Lung (tissue), 12 donors: Measurements from ENCODE around the gene PIP5K1B. TPM values are rescaled to one million over a fixed set of nuclear protein-coding genes. Genes with fewer than 3 reads are reported as not detected.

Experiments
- ATAC-seq: fragments of 200-7000 bp; cut with Tn5 transposase; one replicate; pipeline ENCODE4 v1.9.1; 2020; ENCODE audit warnings: moderate number of reproducible peaks; ENCODE audit not compliant: insufficient read depth, low FRiP score
- DNase-seq, 3 donors: peaks; one replicate each; pipeline ENCODE4 v3.0.0-alpha.2; 2013 to 2017
- H3K27ac ChIP-seq, 2 donors: one replicate each; pipeline ENCODE4 v1.5.1; 2013; ENCODE audit warnings: mild to moderate bottlenecking in 2 of 2, moderate library complexity in 2 of 2, control low read depth in 1 of 2, inconsistent platforms in 1 of 2, low read depth in 1 of 2, low read length in 1 of 2
- H3K27me3 ChIP-seq, 3 donors: one replicate each; pipeline ENCODE4 v1.5.1; 2013; ENCODE audit warnings: low read length in 2 of 3; ENCODE audit not compliant: control insufficient read depth in 3 of 3, insufficient read depth in 3 of 3
- H3K36me3 ChIP-seq, 4 donors: one replicate each; pipeline ENCODE4 v1.5.1; 2013; ENCODE audit warnings: low read length in 4 of 4, mild to moderate bottlenecking in 1 of 4, moderate library complexity in 1 of 4; ENCODE audit not compliant: control insufficient read depth in 4 of 4, insufficient read depth in 4 of 4
- H3K4me1 ChIP-seq, 5 donors: one replicate each; pipeline ENCODE4 v1.5.1; 2013; ENCODE audit warnings: low read length in 5 of 5, mild to moderate bottlenecking in 2 of 5, moderate library complexity in 1 of 5; ENCODE audit not compliant: control insufficient read depth in 5 of 5, insufficient read depth in 5 of 5
- H3K4me3 ChIP-seq: one replicate; pipeline ENCODE4 v1.5.1; 2013; ENCODE audit warnings: mild to moderate bottlenecking, control low read depth, moderate library complexity
- H3K9ac ChIP-seq, 2 donors: one replicate each; pipeline ENCODE4 v1.5.1; 2013; ENCODE audit warnings: low read length in 2 of 2, control low read depth in 1 of 2; ENCODE audit not compliant: insufficient read depth in 1 of 2
- H3K9me3 ChIP-seq, 4 donors: one replicate each; pipeline ENCODE4 v1.5.1; 2013; ENCODE audit warnings: low read length in 3 of 4, mild to moderate bottlenecking in 1 of 4, moderate library complexity in 1 of 4; ENCODE audit not compliant: control insufficient read depth in 4 of 4, insufficient read depth in 3 of 4
- WGBS, 2 donors: extraction: QIAGEN DNeasy Blood & Tissue Kit; methylation state at CpG; one replicate each; pipeline ENCODE4 v1.1.7; 2013; 5-methylcytosine and 5-hydroxymethylcytosine counted together
- polyA plus RNA-seq, 2 donors: library from polyadenylated mRNA; stranded (reverse); fragments of 200-250 nt; gene quantifications; one replicate each; pipeline ENCODE4 v1.2.1, GENCODE V29; 2013
- total RNA-seq, 2 donors: library from RNA; depleted of rRNA in 1 of 2; stranded (reverse); fragments of >200 nt in 1 of 2; gene quantifications; one replicate each; pipeline ENCODE4 v1.2.1, GENCODE V29; 2014 to 2021
- TF ChIP-seq, protein P1 (sequence below): IDR thresholded peaks from 2 replicates; pipeline ENCODE4 v1.5.1; 2012; ENCODE audit warnings: mild to moderate bottlenecking; ENCODE audit errors: control extremely low read depth, extremely low read depth
- donor health status: control.
- donor health status: control.
- donor health status: Bipolar disorder and iron deficiency.
- donor health status: healthy.
- donor health status: DM: yes; HTN: yes; CAD: no.

The PIP5K1B gene
- total and polyA plus RNA-seq, 4 donors: 6.6 to 28.2 (median 15.6) TPM

DNA sequence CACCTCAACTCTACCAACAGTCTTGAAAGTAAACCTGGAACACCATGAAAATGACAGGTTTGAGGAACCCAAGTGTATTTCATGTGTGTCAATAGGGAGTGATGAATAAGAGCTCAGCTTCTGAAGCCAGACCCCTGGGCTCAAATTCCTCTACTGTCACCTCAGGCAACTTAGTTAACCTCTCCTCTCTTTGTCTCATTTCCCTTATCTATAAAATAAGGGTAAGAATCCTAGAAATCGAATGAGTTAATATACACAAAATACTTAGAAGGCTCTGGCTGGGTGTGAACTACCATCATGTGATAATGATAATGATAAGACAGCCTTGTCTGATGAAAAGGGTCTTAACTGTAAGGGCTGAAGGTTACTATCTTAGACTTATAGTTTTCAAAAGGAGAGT is 66.3 kb downstream of the PIP5K1B start:
- TF ChIP-seq, protein P1, sequence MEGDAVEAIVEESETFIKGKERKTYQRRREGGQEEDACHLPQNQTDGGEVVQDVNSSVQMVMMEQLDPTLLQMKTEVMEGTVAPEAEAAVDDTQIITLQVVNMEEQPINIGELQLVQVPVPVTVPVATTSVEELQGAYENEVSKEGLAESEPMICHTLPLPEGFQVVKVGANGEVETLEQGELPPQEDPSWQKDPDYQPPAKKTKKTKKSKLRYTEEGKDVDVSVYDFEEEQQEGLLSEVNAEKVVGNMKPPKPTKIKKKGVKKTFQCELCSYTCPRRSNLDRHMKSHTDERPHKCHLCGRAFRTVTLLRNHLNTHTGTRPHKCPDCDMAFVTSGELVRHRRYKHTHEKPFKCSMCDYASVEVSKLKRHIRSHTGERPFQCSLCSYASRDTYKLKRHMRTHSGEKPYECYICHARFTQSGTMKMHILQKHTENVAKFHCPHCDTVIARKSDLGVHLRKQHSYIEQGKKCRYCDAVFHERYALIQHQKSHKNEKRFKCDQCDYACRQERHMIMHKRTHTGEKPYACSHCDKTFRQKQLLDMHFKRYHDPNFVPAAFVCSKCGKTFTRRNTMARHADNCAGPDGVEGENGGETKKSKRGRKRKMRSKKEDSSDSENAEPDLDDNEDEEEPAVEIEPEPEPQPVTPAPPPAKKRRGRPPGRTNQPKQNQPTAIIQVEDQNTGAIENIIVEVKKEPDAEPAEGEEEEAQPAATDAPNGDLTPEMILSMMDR: no peak
- Histone ChIP-seq H3K27me3 (peaks cover 0 to 4% (median 0%) of the 10 kb centered on the region in 3 donors), H3K27ac (peak overlapping the region in 1 of 2 donors; percentile 16), H3K9me3 (no peaks in the 10 kb centered on the region), H3K4me3 (no peak overlapping the region), H3K4me1 (peaks cover 0 to 19% (median 0%) of the 10 kb centered on the region in 5 donors), H3K9ac (no peak overlapping the region), H3K36me3 (no peaks in the 10 kb centered on the region)
- ATAC-seq: no peak
- 54 to 79% methylated on average over 1 of the region's 1 CpG for WGBS, 2 donors
- DNase-seq: no peak

DNA sequence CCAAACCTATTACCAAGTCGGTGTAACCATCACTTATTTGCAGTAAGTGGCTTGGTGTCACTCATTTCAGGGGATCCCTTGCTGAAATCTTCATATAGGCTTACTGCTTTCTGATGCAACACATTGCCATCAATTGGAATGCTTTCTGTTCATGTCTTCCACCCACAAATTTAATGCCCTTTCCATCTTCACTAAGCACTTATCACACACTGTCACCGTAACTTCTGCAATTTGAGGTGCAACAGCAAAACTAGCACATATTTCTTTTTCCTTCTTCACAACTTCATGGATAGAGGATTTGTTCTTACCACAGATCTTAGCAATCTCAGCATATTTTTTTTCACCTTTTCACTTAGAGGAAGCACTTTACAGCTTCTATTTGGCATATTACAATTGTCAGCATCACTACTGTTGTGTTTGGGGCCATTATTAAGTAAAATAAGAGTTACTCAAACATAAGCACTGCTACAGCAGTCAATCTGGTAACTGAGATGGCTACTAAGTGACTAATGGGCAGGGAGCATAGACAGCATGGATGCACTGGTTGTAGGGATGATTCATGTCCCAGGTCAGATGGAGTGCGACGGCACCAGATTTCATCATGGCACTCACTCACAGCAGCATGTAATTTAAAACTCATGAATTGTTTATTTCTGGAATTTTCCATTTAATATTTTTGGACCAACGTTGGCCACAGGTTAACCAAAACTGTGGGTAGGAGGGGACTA is 70.1 kb downstream of the PIP5K1B start:
- 88 to 93% methylated on average over 5 of the region's 5 CpGs for WGBS, 2 donors
- no peak overlapping the region for H3K9ac ChIP-seq
- H3K36me3 ChIP-seq: peaks cover 0 to 3% (median 0%) of the 10 kb centered on the region in 4 donors
- H3K4me1 ChIP-seq: peaks cover 0 to 28% (median 0%) of the 10 kb centered on the region in 5 donors
- peak overlapping the region in 1 of 2 donors; percentile 79 for H3K27ac ChIP-seq
- no peak overlapping the region for H3K4me3 ChIP-seq
- H3K27me3 ChIP-seq: peaks cover 0 to 2% (median 0%) of the 10 kb centered on the region in 3 donors
- ATAC-seq (no peak), DNase-seq (no peak)
- H3K9me3 ChIP-seq: no peaks in the 10 kb centered on the region
- TF ChIP-seq, protein P1: no peak

DNA sequence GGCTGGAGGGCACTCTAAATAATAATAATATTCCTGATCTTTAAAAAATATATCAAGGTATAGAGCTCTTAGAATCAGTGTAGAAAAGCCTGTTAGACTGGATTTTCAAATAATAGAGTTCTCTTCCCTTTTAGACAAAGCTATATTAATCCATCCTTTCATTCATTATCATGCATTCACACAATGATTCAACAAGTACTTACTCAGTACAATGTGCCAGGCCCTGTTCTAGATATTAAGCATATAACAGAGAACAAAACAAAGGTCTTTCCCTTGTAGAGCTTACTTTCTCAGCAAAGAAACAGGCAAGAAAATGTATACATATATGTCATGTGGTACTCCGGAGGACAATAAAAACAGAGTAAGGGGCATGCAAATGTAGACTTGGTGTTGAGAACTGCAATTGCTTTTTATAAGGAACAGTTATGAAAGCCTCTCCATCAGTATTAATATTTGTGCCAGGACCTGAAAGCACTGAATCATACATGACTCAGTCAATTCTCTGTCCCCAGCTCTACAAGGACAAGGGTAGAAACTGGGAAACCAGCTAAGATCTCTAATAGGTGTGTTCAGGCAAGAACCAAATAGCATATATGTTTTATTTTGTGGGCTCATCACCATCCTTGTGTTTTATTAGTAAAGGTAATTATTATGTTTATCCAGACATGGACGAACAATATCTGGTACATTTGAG is 72.2 kb downstream of the PIP5K1B start:
- Histone ChIP-seq H3K27me3 (peaks cover 0 to 2% (median 0%) of the 10 kb centered on the region in 3 donors), H3K4me1 (peaks cover 0 to 29% (median 6%) of the 10 kb centered on the region in 5 donors), H3K4me3 (no peak overlapping the region), H3K36me3 (peaks cover 0 to 3% (median 0%) of the 10 kb centered on the region in 4 donors), H3K27ac (peak overlapping the region in 1 of 2 donors; percentile 87), H3K9me3 (no peaks in the 10 kb centered on the region), H3K9ac (no peak overlapping the region)
- ATAC-seq (no peak), DNase-seq (no peak)
- TF ChIP-seq, protein P1: no peak
- WGBS, 2 donors: 96 to 97% methylated on average over 2 of the region's 2 CpGs
